GM21423 (cell line): ENCODE measurements around the gene MCEMP1.

Source experiments
- ATAC-seq: cut with Tn5 transposase; IDR thresholded peaks from one replicate; pipeline ENCODE4 v1.9.1; 2021; ENCODE audit warnings: mild to moderate bottlenecking, moderate library complexity; ENCODE audit not compliant: unreplicated experiment

The MCEMP1 gene

GRCh38 chr19:7694499-7694898 lies 17.6 kb downstream of the MCEMP1 start:
- no peak for ATAC-seq

- ATAC-seq = no peak
These were observed 20.9 kb downstream of the MCEMP1 start for GRCh38 chr19:7697721-7698287.

GRCh38 chr19:7698583-7698982 lies 21.7 kb downstream of the MCEMP1 start:
- no peak for ATAC-seq

- no peak for ATAC-seq
These were observed 22.1 kb downstream of the MCEMP1 start for GRCh38 chr19:7699003-7699402.

GRCh38 chr19:7699417-7700401 lies 22.8 kb downstream of the MCEMP1 start:
- no peak for ATAC-seq

GRCh38 chr19:7701049-7701653 lies 24.3 kb downstream of the MCEMP1 start:
- ATAC-seq = no peak

GRCh38 chr19:7701654-7702457 lies 25.0 kb downstream of the MCEMP1 start, which contains the start of gene FCER2:
TSS of gene FCER2 (minus strand) at chr19:7702131. CDS start at chr19:7699760, 2,371 bp downstream.
- peak; percentile 44 for ATAC-seq

- ATAC-seq = no peak
These were observed 26.4 kb downstream of the MCEMP1 start for GRCh38 chr19:7703332-7703731.

- no peak for ATAC-seq
These were observed 27.6 kb downstream of the MCEMP1 start for GRCh38 chr19:7704280-7705060.

- ATAC-seq = peak; percentile 26
These were observed 28.7 kb downstream of the MCEMP1 start for GRCh38 chr19:7705387-7706187.

GRCh38 chr19:7706188-7706954 lies 29.5 kb downstream of the MCEMP1 start:
- ATAC-seq = no peak

- ATAC-seq = no peak
These were observed 30.1 kb downstream of the MCEMP1 start for GRCh38 chr19:7706955-7707456.

- ATAC-seq = no peak
These were observed 33.1 kb downstream of the MCEMP1 start for GRCh38 chr19:7709932-7710460.

GRCh38 chr19:7710616-7711015 lies 33.7 kb downstream of the MCEMP1 start:
- no peak for ATAC-seq

- no peak for ATAC-seq
These were observed 38.8 kb downstream of the MCEMP1 start for GRCh38 chr19:7715671-7716070.

GRCh38 chr19:7716762-7717161 lies 39.9 kb downstream of the MCEMP1 start:
- no peak for ATAC-seq

GRCh38 chr19:7718668-7719067 lies 41.8 kb downstream of the MCEMP1 start:
- ATAC-seq = no peak

GRCh38 chr19:7720351-7720750 lies 43.5 kb downstream of the MCEMP1 start:
- no peak for ATAC-seq
